GM19240 (cell line): ENCODE measurements around the gene GABRP.

Experiments
- DNase-seq: peaks from one replicate; pipeline ENCODE4 v3.0.0; 2011; ENCODE audit warnings: low spot score; ENCODE audit not compliant: insufficient read length

GABRP gene, protein sequence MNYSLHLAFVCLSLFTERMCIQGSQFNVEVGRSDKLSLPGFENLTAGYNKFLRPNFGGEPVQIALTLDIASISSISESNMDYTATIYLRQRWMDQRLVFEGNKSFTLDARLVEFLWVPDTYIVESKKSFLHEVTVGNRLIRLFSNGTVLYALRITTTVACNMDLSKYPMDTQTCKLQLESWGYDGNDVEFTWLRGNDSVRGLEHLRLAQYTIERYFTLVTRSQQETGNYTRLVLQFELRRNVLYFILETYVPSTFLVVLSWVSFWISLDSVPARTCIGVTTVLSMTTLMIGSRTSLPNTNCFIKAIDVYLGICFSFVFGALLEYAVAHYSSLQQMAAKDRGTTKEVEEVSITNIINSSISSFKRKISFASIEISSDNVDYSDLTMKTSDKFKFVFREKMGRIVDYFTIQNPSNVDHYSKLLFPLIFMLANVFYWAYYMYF

DNA sequence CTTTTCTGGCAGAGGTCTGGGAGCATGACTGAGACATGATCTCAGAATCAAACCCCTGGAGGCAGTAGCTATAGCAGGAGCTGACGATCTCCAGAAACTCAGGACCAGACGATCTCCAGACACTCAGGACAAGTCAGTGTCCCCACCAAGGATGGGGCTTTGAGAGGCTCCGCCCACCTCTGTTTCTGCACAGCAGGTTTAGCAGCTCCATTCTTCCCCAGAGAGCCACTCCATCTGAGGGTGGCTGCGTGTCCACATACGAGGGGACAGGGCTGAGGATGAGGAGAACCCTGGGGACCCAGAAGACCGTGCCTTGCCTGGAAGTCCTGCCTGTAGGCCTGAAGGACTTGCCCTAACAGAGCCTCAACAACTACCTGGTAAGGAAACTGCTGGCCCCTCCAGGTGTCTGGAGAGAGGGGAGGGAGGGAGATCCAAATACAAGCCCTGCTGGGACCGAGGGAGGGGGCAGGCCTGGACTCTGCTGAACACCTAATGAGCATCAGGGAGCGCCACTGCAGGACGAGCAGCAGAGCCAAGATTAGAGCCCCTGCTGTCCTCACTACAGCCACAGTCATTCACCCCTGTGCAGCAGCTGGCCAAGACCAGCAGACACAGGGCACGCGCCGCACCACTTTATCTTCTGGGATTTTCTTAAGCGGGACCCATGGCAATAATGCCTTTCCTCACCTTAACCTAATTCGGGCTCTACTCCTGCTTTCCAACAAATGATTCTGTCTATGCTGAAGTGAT lies at the start of gene GABRP:
TSS of gene GABRP (plus strand) at position 228 of the 750 bp plus-strand sequence. CDS start 4,891 bp downstream, outside the sequence.
- no peak for DNase-seq

DNA sequence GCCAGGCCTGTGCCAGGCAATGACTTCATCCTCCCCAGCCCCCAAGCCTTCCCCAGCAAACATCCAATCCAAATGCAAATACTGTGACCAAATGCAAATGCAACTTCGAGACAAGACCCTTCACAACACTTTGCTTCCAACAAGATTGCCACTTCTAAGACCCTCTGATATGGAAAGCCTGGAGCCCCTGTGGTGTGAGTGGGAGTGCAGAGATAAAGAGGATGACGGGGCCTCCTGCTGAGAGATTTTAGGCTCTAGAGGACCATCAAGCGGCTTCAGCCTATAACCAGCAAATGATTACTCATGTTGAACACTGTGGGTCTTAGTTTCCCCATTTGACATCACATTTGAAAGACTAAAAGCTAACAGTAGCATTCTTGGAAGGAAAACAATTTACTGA lies 46.6 kb upstream of the GABRP start:
- no peak for DNase-seq

DNA sequence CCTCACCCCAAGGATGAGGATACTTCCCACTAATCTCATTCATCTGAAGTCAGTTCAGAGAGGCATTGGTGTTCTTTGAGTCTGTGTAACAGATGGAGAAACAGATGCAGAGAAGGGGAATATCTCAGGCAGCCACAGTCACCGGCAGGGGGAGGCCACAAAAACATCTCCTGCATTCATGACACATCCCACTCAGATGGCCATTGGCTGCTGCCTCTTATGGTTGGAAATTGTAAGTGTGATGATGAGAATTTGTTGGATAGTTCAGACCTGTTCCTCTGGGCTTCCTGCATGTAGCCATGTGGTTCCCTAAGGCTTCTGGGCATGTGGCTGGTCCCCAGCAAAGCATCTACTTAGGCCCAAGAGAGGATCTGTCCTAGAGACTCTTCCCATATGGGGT lies 45.9 kb upstream of the GABRP start:
- no peak for DNase-seq

DNA sequence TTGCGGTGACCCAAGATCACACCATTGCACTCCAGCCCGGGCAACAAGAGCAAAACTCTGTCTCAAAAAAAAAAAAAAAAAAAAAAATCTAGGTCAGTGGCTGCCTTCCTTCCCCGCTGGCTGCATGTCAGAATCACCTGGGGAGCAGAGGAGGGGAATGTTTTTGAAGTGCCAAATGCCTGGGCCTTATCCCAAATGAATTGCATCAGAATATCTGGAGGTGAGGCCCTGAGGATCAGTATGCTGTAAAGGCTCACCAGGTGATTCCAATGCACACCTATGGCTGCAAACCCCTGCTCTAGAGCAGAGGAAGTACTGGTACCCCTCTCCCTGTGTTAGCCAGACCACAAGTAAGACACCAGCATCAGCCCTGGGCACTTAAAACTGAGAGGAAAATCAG lies 44.7 kb upstream of the GABRP start:
- no peak for DNase-seq

DNA sequence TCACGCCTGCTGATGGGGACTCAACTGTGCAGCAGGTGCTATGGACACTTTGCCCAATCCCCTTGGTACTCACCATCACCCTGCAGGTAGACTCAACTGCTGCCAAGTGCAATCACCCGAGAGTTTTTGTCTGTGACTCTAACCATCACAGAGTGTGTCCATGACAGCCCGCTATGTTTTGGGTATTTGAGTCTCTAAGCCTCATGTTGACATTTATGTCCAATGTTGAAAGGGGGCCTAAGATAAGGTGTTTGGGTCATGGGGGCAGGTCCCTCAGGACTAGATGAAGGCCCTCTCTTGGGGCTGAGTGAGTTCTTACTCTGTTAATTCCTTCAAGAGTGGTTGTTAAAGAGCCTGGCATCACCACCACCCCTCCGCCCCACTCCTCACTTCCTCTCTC lies 44.1 kb upstream of the GABRP start:
- no peak for DNase-seq

DNA sequence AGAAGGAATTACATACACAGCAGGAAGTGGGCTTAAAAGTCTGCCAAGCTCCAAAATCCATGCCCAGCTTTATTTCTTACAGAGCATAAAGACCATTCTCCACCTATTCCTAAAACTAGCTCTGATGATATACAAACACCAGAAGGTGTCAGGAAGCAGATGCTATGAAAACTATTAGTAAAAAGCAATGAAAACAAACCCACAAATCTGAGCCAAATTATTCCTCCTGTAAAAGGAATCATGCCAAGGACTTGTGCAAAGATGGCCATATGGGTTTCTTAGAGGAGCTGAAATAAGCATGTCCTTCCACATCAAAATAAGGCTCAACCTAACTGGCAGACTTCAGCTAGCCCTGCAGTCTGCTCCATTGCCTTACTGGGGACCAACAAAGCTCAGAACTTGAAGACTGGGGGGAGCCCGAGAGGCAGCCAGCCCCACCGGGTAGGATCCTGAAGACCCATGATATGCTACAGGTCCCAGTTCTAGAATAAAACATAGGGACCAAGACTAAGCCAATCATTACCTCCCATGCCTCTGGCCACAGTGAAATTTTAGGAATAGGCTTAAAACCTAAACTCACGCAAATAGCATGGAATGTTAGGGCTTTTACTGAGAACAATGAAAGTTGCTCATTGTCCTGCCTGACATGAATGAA lies 42.8 kb upstream of the GABRP start:
- DNase-seq, result no peak

DNA sequence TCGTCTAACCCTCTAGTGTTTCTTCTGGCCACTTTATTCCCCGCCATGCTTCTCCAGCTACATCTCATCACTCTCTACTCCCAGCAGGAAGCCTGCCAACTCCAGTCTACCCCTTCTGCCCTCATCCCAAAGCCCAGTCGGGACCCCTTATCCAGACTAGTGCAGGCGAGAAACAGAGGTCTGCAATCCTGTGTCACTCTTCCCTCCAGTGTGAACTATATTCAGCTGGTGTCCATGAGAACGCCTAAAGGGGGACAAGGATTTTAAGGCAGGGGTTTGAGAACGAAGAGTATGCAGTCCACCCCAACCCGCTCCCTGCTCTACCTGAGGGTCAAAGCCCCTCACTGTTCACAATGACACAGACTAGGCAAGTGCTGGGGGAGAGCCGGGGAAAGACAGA lies 41.7 kb upstream of the GABRP start:
- no peak for DNase-seq

DNA sequence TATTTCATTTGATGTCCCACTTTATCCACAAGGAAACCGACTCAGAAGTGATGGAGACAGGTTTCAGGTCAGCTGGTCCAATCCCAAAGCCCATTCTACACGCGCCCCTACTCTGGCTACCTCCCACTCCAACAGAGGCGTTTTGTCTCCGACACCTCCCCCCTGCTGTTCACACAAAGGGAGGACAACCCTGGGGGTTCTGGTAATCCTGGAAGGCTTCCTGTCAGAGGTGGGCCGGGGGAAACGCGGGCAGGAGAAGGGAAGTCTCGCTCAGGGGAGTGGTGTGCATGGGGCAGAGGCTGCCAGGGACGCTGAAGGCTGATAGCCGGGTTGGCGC lies 39.7 kb upstream of the GABRP start:
- DNase-seq, result no peak

DNA sequence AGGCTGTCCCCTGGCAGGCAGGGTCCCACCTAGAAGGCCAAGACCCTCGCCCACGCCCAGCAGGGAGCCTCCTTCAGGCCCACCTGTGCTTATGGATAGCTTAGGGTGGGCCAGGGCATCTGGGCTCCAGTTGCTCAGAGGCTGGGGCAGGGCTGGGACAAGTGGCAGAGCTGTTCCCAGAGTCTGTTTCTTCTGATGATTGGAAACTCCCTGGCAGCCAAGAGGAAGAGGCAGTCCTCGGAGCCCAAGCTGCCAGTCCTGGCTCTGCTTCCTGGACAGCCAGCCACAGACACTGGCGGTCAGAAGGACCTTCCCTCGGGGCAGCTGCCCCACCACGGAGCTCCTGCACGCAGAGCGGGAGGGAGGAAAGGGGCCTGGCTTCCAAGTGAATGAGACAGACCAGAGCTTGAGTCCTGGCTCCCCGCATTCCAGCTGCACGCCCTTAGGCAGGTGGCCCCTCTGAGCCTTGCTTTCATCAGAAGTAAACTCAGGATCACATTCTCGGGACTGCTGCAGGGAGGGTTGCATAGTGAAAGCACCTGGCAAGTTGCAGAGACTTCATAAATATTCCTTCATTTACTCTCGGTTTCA lies 37.9 kb upstream of the GABRP start:
- DNase-seq, result no peak

DNA sequence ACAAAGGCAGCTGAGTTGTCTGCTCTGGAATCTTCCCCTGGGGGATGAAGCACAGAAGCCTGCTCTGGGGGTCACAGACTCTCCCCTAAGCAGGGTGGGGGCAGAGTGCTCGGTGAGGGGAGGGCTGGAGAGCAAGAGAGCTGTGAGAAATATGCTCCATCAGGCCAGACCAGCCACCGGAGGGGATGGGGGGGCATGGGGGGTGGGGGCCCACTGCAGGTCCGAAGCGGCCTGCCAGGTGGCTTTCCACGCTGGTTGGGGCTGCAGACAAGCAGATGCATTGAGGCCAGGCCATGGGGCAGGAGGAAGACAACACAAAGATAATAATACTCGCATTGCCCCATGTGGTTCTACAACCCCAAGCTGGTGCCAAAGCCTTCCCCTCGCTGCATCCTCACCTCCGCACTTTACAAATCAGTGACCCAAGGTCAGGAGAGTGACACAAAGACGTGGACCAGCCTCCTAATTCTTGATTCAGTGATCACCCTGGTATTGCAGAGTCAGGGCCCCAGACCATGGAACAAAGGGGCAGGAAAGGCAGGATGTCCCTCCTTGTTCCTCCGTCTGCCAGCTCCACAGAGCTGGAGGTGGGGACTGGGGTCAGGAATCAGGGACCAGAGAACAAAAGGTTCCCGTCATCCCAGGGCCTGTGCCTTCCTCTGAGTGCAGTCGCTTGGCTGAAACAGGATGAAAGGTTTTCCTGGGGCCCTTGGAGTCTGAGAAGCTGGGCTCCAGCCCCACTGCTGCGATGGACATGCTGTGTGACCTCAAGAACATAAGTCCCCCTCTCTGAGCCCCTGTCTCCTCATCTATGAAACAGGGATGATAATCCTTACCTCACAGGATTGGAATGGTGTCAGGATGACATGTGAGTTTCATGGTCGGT lies 37.2 kb upstream of the GABRP start:
- no peak for DNase-seq

DNA sequence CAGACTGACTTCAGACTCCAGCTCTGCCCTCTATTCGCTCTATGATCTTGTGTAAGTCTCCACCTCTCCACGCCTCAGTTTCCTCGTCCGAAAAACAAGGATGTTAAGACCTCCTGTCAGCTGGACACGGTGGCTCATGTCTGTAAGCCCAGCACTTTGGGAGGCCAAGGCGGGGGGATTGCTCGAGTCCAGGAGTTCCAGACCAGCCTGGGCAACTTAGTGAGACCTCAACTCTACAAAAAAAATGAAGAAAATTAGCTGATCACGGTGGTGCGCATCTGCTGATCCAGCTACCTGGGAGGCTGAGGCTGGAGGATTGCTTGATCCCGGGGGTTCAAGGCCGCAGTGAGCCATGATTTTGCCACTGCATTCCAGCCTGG lies 36.6 kb upstream of the GABRP start:
- DNase-seq, result no peak

DNA sequence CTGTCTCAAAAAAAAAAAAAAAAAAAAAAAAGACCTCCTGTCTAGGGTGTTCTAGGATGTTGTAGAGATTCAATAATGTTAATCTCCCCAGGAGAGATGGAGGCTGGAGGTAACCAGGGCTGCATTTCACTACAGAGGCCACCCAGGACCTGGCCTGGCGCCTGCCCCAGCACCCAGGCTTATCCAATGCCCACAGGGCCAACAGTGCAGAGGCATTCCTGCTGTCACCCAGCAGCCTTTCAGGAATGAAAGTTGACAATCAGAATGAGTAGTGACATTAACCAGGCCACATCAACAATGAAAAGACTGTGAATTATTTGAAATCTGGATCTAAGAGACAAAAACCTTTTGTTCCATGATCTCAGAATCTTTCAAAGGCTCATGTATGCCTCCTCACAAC lies 36.2 kb upstream of the GABRP start:
- no peak for DNase-seq

DNA sequence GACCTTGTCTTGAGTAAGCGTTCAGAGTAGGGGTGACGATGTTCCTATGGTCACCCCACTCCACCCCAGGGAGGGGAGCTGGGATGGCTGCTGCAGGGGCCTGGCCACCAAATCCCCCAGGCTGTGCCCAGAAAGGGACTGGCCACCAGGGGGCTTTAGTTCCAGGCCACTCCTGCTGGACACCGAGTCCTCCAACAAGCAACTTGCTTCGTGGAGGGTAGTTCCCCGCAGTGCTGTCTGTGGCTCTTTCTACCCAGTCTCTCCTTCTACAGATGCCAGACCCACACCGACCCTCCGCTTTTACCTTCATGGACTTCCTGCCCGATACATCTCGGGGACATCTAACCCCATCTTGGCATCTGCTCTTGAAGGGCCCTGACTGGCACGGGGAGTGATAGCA lies 35.7 kb upstream of the GABRP start:
- DNase-seq, result no peak

DNA sequence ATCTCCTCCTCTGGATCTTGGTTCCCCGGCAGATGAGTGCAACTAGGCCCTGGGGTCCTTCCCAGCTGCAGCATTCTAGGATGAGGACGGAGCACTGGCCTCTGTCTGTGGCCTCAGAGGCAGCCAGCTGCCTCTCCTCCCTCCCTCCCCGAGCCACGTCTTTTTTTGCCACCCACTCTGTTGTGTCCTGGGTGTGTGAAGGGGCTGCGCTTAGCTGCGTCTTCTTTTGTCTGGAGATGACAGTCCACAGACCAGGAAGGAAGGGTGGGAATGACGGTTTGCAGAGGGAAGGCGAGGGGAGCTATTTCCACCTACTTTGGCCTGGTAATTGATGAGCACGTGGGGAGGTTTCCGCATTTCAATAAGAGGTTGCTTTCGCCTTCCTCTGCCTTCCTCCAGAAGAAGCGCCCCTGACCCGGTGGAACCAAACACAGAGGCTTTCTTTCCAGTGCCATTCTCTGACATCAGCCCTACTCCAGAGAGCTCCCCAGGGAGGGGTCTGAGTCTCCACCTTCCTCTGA lies 34.5 kb upstream of the GABRP start:
- DNase-seq, result no peak

DNA sequence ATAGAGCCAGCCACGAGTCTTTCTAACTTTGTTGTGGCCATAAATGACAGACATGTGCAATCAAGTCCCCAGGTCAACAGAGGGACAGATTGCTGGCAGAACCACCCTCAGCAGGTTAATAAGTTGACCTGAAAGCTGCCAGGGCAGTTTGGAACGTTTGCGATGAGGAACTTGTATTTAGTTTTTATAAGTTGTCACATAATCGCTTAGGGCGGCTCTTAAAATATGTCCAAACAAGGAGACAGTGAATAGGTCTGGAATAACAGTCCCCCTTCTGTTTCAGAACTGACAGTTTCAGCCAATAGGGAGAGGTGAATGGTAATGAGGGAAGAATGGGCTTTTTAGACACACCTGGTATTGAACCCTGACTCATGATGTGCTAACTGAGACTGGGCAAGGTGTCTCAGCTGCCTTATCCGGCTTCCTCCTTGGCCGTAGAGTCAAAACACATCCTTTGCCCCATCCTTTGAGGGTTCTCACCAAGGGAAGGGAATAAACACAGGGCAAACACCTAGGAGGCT lies 33.6 kb upstream of the GABRP start:
- no peak for DNase-seq

DNA sequence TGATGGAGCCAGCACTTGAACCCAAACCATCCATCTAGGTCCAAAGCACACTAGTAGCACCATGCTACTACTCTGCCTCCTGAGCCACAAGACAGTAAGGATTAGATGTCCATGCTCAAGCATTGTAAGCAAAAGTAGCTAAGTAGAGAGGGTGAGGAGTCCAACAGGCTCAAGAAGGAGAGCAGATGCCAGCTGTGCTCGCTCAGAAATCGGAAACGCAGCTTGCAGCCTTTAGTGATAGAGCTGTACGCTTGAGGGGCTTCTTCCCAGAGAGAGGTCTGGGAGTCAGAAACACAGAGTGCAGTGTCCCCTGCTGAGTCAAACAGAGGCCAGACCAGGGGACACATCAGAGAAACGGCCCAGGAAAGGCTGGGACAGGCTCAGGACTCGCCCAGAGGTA lies 32.7 kb upstream of the GABRP start:
- DNase-seq, result no peak

DNA sequence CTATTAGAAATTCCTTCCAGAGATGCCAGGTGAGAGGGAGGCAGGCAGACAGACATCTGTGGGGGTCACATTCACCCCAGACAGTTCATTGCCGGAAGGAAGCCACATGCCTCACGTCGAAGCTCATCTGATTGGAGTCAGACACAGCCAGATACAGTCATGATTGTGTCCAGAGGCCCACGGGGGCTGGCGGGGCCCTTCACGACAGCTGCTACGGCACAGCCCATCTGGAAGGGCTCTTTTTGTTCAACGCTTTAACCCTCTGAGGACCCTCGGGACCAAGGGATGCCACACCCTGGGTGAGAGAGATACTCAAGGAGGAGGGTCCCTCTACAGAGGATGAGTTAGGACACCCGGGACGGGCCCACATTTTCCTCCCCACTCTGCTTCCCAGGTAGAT lies 31.9 kb upstream of the GABRP start:
- no peak for DNase-seq

DNA sequence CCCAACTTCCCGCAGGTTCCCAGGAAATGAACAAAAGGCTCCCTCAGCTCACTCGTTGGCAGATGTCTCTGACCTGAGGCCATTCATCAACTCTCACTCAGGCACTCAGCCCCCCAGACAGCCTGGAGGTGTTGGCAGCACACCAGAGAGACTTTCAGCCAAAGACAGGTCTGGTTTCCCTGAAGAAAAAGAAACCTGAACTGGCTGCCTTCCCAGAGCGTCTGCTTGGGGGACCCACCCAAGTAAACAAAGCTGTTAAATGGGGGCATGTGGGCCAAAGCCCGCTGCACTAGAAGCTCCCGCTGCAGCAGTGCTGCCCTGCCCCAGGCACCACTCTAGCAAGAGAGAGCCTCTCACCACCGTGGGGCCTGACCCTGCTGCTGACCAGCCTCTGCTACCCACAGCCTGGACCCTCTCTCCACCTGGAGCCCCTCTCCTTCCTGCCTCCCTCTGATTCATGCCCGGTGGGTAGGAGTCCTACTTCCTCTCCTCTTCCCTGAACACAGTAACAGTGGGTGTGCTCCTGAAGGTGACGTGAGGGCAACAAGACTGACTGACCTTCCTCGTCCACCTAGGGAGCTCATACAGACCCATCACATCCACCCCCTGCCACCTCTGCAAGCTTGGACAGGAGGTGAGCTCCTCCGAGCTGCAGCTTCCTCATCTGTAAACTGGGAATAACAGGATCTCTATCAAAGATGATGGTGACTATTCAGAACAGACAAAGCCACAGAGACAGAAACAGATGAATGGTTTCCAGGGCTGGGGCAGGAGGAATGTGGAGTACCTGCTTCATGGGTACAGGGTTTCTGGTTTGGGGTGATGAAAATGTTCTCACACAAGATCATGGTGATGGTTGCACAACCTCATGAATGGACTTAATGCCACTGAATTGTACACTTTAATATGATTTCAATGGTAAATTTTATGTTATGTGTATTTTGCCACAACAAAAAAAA lies 31.0 kb upstream of the GABRP start:
- no peak for DNase-seq

DNA sequence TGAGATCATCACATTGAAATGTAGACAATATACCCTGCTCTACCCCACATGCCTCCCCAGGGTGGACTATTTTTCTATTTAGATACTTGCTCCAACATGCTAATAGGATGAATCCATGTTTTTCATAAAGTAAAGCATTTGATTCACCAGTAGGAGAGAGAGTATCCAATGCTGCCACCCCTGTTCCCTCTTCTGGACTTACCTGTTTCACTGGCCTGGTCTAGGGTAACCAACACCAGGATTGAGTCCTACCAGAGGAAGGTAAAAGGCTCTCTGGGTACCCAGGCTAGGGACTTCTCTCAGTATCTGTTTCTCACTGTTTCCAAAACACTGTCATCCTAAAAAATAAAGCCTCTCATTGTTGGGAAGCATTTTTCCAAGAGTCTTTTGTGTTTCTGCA lies 30.2 kb upstream of the GABRP start:
- no peak for DNase-seq
